Osteocyte (in vitro differentiated cells): Measurements from ENCODE around the gene XRCC6. TPM values are rescaled to one million over a fixed set of nuclear protein-coding genes. Genes with fewer than 3 reads are reported as not detected.
A peak's percentile ranks its signal among the peaks of the same experiment; 100 is the strongest.
"Not testable (repeated sequence)": the region's sequence is repeated elsewhere in the genome, so short reads cannot be mapped to it uniquely, and the experiment has no call there.

ENCODE experiments used
- DNase-seq: peaks from one replicate; pipeline ENCODE4 v3.0.0; 2021; ENCODE audit warnings: mixed read lengths; ENCODE audit not compliant: unreplicated experiment; ENCODE audit errors: extremely low spot score
- H3K27ac Mint-ChIP-seq: one replicate; pipeline ENCODE4 v1.8.0; 2021; ENCODE audit warnings: mild to moderate bottlenecking, mixed read lengths; ENCODE audit not compliant: unreplicated experiment
- H3K27me3 Mint-ChIP-seq: one replicate; pipeline ENCODE4 v1.8.0; 2021; ENCODE audit warnings: mixed read lengths; ENCODE audit not compliant: unreplicated experiment
- H3K36me3 Mint-ChIP-seq: one replicate; pipeline ENCODE4 v1.8.0; 2021; ENCODE audit warnings: mixed read lengths; ENCODE audit not compliant: unreplicated experiment
- H3K4me1 Mint-ChIP-seq: one replicate; pipeline ENCODE4 v1.8.0; 2021; ENCODE audit warnings: mixed read lengths; ENCODE audit not compliant: unreplicated experiment
- H3K4me3 Mint-ChIP-seq: one replicate; pipeline ENCODE4 v1.8.0; 2021; ENCODE audit warnings: mild to moderate bottlenecking, moderate library complexity, mixed read lengths; ENCODE audit not compliant: unreplicated experiment
- H3K9me3 Mint-ChIP-seq: one replicate; pipeline ENCODE4 v1.8.0; 2021; ENCODE audit warnings: mixed read lengths; ENCODE audit not compliant: unreplicated experiment
- CTCF ChIP-seq: fragments of 200-600 bp; sonication (generic); IDR thresholded peaks from 2 replicates; pipeline ENCODE4 v1.5.0; 2021; ENCODE audit warnings: antibody characterized with exemption, mild to moderate bottlenecking, moderate library complexity
- total RNA-seq: library from RNA; stranded (reverse); gene quantifications from 2 replicates; pipeline ENCODE4 v1.2.1, GENCODE V29; 2021

XRCC6 gene
- total RNA-seq, 1 donor from 2014 or later, result 211 TPM

DNA sequence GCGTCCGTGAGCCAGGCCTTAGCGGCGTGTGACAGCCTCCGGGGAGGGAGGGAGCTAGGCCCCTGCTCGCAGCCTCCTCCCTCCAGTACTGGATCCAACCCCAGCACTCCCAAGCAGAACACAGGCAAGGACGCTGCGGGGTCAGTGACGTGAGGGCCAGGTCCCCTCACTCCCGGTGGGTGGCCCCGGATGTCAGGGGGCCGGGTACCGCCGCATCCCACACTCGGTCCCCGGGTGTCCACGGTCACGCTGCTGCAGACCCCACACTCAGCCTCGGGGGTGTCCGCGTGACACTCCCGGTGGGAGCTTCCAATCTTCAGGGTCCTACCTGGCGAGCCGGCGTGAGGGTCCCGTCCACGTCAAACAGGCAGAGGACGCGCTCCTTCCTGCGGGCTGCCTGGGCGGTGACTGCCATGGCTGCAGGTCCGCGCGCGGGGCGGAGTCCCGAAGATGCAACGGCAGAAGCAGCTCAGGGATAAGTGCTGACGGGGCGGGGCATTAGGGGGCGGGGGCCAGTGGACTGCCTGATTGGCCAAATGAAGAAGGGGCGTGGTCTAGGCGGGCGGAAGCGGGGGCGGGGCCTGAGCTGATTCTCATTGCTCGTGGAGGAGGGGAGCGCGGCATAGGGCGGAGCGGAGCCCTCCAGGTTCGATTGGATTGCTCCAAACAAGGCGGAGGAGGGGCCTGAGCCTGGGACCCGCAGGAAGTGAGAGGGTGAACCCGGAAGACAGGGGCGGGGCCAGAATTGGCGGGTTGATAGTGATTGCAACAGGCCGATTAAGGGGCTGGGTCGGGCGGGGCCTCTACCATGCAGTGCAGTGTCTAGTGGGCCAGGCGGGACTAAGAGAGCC, 31.5 kb upstream of the XRCC6 start, which contains the start of gene PMM1:
Gene PMM1 (minus strand): TSS at position 450 of the 851 bp plus-strand sequence. CDS start 35 bp downstream, at position 415.
- no peak for TF ChIP-seq CTCF
- peak within 1 kb of the TSS; percentile 92 for H3K4me3 Mint-ChIP-seq
- H3K27me3 Mint-ChIP-seq, result no peaks in the 10 kb centered on the region
- DNase-seq, result peak; percentile 100
- no peaks in the 10 kb centered on the region for H3K9me3 Mint-ChIP-seq
- no peaks in the 10 kb centered on the region for H3K36me3 Mint-ChIP-seq
- peak within 1 kb of the TSS; percentile 92 for H3K27ac Mint-ChIP-seq
- peaks cover 22% of the 10 kb centered on the region for H3K4me1 Mint-ChIP-seq

GRCh38 chr22:41593336-41593960, 27.6 kb upstream of the XRCC6 start:
- H3K27ac Mint-ChIP-seq, DNase-seq, H3K4me3 Mint-ChIP-seq, H3K9me3 Mint-ChIP-seq, H3K36me3 Mint-ChIP-seq, H3K27me3 Mint-ChIP-seq: not testable (repeated sequence)
- peaks cover 21% of the 10 kb centered on the region for H3K4me1 Mint-ChIP-seq

DNA sequence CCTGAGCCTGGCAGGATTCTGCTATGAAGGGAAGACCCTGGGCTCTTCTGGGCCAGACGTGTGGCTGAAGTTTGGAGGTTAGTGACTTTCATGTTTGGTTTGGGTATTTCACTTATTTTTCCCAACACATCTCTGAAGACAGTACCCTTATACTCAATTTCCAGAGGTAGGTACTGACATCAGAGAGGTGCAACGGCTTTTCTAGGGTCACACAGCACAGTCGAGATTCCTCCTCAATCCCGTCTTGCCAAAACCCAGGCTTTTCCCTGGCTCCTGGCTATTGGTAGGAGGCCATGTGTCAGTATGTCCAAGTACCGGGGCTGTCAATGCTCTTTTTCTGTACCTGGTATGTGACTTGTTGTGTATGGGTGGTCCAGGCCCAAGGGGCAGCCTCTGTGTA, 25.4 kb upstream of the XRCC6 start:
- no peak overlapping the region for H3K27ac Mint-ChIP-seq

GRCh38 chr22:41596776-41597634, 24.1 kb upstream of the XRCC6 start:
- peak; percentile 88 for TF ChIP-seq CTCF
- Mint-ChIP-seq H3K4me3 (no peak overlapping the region), H3K4me1 (peaks cover 11% of the 10 kb centered on the region), H3K36me3 (peaks cover 3% of the 10 kb centered on the region), H3K27ac (peak overlapping the region; percentile 31), H3K27me3 (no peaks in the 10 kb centered on the region), H3K9me3 (no peaks in the 10 kb centered on the region)
- no peak for DNase-seq

More for the DNA sequence above, 25.4 kb upstream of the XRCC6 start:
- Mint-ChIP-seq H3K36me3 (no peaks in the 10 kb centered on the region), H3K9me3 (no peaks in the 10 kb centered on the region), H3K4me1 (peaks cover 11% of the 10 kb centered on the region), H3K27me3 (no peaks in the 10 kb centered on the region), H3K4me3 (no peak overlapping the region)
- no peak for TF ChIP-seq CTCF
- no peak for DNase-seq

DNA sequence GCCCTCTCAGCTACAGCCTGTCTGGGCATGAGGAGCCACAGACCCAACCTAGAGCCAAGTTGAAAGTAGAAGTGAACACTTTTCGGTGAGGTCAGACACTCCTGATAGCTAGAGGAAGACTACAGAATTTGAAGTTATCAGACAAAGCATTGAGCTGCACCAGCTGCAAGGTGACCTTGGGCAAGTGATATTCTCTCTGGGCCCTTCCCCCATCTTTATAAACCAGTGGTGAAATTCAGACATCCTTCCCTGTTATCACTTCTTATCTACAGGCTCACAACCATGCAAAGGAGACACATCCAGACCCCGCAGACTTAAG, 23.5 kb upstream of the XRCC6 start:
- Mint-ChIP-seq H3K4me1 (peaks cover 11% of the 10 kb centered on the region), H3K4me3 (no peak overlapping the region), H3K27me3 (no peaks in the 10 kb centered on the region), H3K36me3 (peaks cover 6% of the 10 kb centered on the region), H3K9me3 (no peaks in the 10 kb centered on the region), H3K27ac (peak overlapping the region; percentile 31)
- no peak for TF ChIP-seq CTCF
- DNase-seq, result no peak
